ENCODE measurements around the gene CT47A1.
"Not testable (repeated sequence)": the region's sequence is repeated elsewhere in the genome, so short reads cannot be mapped to it uniquely, and the experiment has no call there.

CT47A1 gene

GRCh38 chrX:120985660-120986059 lies at the start of gene CT47A1:
TSS of gene CT47A1 (minus strand) at chrX:120985760. CDS start at chrX:120985529, 231 bp downstream.
- DNase-seq (ENCODE audit: low spot score), result not testable (repeated sequence)

DNA sequence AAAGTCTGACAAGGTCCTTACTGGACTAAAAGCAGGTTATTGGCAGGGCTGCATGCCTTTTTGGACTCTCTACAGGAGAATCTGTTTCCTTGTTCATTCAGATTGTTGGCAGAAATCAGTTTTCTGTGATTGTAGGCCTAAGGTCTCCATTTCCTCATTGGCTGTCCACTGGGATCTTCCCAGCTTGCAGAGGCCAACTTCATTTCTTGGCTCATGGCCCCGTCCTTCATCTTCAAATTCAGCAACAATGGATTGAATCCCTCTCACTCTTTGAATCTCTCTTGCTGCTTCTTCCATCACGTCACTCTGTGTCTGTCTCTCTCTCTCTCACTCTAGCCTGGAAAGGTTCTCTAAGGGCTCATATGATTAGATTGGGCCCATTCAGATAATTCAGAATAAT lies 47.0 kb upstream of the CT47A1 start:
- no peak for DNase-seq (ENCODE audit: low spot score)

DNA sequence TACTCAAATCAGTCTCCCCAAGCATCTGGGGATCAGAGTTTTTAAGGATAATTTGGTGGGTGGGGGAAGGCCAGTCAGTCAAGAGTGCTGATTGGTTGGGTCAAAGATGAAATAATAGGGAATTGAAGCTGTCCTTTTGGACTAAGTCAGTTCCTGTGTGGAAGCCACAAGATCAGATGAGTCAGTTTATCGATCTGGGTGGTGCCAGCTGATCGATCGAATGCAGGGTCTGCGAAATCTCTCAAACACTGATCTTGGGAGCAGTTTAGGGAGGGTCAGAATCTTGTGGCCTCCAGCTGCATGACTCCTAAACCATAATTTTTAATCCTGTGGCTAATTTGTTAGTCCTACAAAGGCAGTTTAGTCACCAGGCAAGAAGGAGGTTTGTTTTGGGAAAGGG lies 44.5 kb upstream of the CT47A1 start:
- no peak for DNase-seq (ENCODE audit: low spot score)

DNA sequence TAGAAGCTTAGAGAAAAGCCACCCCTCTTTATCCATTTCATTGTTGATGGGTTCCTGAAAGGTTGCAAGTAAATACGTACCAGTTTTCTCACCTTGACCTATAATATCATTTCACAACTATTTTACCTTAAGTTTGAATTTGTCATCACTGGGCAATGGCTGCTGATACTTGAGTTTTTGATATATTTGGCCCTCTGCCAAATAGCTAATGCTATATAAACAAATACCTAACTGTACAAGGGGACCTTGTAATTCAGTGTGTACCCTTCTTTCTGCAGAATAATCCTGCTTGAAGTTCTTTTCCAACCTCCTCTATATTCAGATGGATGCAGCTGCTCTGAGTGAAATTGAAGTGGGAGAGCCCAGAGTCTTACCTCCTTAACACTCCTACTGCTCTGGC lies 42.9 kb upstream of the CT47A1 start:
- DNase-seq (ENCODE audit: low spot score), result no peak

GRCh38 chrX:121014826-121015225 lies 29.3 kb upstream of the CT47A1 start:
- DNase-seq (ENCODE audit: low spot score), result no peak

DNA sequence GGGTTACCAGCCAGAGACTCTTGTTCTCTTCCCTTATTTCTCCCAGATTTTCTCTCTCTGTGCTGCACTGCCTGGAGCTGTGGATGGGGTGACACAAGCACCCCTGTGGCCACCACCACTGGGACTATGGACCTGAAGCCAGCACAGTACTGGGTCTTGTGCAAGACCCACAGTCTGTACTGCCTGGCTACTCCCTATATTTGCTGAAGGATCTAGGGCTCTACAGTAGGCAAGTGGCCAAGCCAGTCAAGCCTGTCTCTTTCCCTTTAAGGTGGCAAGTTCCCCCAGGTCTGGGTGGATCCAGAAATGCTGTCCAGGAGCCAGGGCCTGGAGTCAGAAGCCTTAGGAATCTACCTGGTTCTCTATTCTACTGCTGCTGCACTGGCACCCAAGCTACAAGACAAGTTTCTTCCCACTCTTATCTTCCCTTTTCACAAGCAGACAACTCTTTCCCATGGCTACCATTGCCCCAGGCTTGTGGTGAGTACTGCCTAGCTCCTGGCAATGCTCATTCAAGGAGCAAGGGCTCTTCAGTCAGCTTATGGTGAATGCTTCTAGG lies 28.4 kb upstream of the CT47A1 start:
- no peak for DNase-seq (ENCODE audit: low spot score)

- DNase-seq (ENCODE audit: low spot score), result no peak
These were observed 25.7 kb upstream of the CT47A1 start for GRCh38 chrX:121011254-121011653.

- DNase-seq (ENCODE audit: low spot score), result no peak
These were observed 24.7 kb upstream of the CT47A1 start for GRCh38 chrX:121010218-121010617.

GRCh38 chrX:121009764-121010163 lies 24.2 kb upstream of the CT47A1 start:
- DNase-seq (ENCODE audit: low spot score), result no peak

DNA sequence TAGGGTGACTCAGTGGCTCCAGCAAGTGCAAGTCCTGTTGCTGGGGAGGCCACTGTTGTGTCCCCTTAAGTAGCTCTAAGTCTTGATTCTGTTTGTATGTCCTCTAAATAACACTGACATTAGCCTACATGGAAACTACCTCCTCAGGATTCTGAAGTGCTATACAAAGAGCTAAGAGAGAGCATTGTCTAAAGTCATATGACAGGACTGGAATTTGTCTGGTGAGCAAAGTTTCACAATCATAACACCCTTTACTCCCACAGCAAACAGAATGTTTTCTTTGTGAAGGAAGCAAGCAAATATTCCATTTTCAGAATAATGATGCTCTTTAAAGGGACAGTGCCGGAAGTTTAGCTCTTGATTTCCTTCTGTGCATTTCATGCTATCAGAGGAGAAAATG lies 23.4 kb upstream of the CT47A1 start:
- no peak for DNase-seq (ENCODE audit: low spot score)

DNA sequence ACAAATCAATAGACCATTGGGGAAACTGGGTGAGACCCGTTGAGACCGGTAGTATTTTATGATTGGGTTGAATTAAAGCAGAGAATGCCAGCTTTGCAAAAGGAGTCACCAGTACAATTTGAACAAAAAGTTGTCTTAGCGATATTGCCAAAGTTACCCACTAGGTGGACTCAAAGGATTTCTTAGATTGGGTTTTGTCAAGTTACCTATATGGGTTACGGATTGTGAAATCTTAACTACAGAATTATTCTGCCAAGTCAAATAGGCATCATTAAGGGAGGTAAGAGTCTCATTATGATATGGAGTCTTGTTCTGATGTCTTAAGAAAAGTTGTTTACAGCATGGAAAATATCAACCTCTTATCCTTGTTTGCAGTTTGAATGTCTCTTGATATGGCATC lies 15.0 kb upstream of the CT47A1 start:
- DNase-seq (ENCODE audit: low spot score), result no peak

- no peak for DNase-seq (ENCODE audit: low spot score)
These were observed 13.9 kb upstream of the CT47A1 start for GRCh38 chrX:120999413-120999812.

DNA sequence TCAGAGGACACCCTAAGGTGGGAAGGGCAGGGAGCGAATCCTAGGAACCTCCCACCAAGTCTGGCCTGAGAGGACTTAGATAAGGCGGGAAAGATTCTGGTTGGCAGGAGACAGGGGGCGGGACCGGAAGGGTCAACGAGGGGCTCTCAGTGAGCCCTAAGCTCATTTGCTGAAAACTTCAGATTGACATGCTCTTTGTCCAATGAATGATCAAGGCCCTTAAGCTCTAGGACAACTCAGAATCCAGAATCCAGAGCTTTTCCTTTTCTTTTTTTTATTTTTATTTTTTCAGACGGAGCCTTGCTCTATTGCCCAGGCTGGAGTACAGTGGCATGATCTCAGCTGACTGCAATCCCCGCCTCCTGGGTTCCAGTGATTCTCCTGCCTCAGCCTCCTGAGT lies 29.1 kb downstream of the CT47A1 start, which contains the start of gene CT47A7:
Gene CT47A7 (minus strand): TSS at position 101 of the 400 bp plus-strand sequence. CDS start 255 bp downstream, outside the sequence.
- not testable (repeated sequence) for DNase-seq (ENCODE audit: low spot score)
